Peyer's patch (tissue), 4 donors: ENCODE measurements around the gene GNAI3.

Source experiments
- CTCF ChIP-seq, 6 experiments: fragments of 450-650 bp in 4 of 6; fragments of 200-600 bp in 2 of 6; sonication (generic) in 1 of 6; IDR thresholded peaks; one replicate each; pipeline ENCODE4 v1.5.1; 2017 to 2019; ENCODE audit warnings: antibody characterized with exemption in 6 of 6, mild to moderate bottlenecking in 3 of 6, moderate library complexity in 1 of 6
- POLR2A ChIP-seq, 2 donors: fragments of 450-650 bp; IDR thresholded peaks; one replicate each; pipeline ENCODE4 v1.5.1; 2017; ENCODE audit warnings: antibody characterized with exemption in 2 of 2, mild to moderate bottlenecking in 2 of 2, moderate library complexity in 2 of 2

GRCh38 chr1:109659145-109659544 lies 110.7 kb downstream of the GNAI3 start:
- TF ChIP-seq POLR2A (IDR thresholded peaks at IDR 0.05) (no peak), CTCF (IDR thresholded peaks at IDR 0.05) (no peak)
